Measurements from ENCODE around the gene NBPF8. TPM values are rescaled to one million over a fixed set of nuclear protein-coding genes. Genes with fewer than 3 reads are reported as not detected.

NBPF8 gene
- total RNA-seq, 4 donors from 2014 or later, result 2.9 to 13.0 (median 4.5) TPM

Other genes with a start within 250 kb of the NBPF8 start
- gene SEC22B, start 238.5 kb upstream of the NBPF8 start, total RNA-seq, result 10 to 100 TPM in 3 of 4 donors, 1 to 10 TPM in 1; 9.4 to 20.0 (median 15.1) TPM

Data from esophagus squamous epithelium (tissue), 4 donors.